ENCODE measurements around the gene NR2F1-AS1. TPM values are rescaled to one million over a fixed set of nuclear protein-coding genes. Genes with fewer than 3 reads are reported as not detected.

The NR2F1-AS1 gene
- total and polyA plus RNA-seq, 9 of the 15 experiments (the other 6 are each of a cell fraction or from before 2014, with no cell fraction given) = not detected

DNA sequence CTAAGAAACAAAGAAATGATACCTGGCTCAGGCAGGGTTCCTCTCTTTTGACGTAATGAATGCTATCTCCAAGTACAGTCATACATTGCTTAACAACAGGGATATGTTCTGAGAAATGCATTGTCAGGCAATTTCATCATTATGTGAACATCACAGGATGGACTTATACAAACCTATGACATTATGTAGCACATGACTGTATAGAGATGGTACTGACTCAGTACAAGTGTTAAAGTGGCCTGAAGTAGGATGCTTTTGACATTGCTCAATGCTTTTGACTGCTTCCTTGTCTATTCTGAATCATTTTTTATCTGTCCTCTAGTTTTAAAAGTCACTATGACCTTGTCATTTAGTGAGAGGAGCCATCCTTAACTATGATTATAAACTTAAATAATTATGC lies 147.6 kb downstream of the NR2F1-AS1 start:
- no peak for DNase-seq (ENCODE audit: extremely low read depth in 1 of 4, low spot score in 3 of 4)
- POLR2A ChIA-PET = no interaction called here
- no peaks in the 10 kb centered on the region for H3K4me1 ChIP-seq (replicated peaks in 1 of 2; ENCODE audit: control insufficient read depth in 2 of 2, insufficient read depth in 2 of 2, low read length in 2 of 2)
- no peaks in the 10 kb centered on the region for H3K9me3 ChIP-seq (replicated peaks; ENCODE audit: control insufficient read depth, insufficient read depth, low read depth, low read length)
- H4K20me1 ChIP-seq (replicated peaks; ENCODE audit: control insufficient read depth, insufficient read depth, low read length) = no peaks in the 10 kb centered on the region
- no peaks in the 10 kb centered on the region for H3K79me2 ChIP-seq (ENCODE audit: control insufficient read depth, insufficient read depth, low read length)
- H2AFZ ChIP-seq (ENCODE audit: low read depth, low read length) = no peak overlapping the region
- TF ChIP-seq, protein P1, sequence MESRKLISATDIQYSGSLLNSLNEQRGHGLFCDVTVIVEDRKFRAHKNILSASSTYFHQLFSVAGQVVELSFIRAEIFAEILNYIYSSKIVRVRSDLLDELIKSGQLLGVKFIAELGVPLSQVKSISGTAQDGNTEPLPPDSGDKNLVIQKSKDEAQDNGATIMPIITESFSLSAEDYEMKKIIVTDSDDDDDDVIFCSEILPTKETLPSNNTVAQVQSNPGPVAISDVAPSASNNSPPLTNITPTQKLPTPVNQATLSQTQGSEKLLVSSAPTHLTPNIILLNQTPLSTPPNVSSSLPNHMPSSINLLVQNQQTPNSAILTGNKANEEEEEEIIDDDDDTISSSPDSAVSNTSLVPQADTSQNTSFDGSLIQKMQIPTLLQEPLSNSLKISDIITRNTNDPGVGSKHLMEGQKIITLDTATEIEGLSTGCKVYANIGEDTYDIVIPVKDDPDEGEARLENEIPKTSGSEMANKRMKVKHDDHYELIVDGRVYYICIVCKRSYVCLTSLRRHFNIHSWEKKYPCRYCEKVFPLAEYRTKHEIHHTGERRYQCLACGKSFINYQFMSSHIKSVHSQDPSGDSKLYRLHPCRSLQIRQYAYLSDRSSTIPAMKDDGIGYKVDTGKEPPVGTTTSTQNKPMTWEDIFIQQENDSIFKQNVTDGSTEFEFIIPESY (CRISPR knock-in tag; IDR thresholded peaks at IDR 0.05) = no peak
- no peak for TF ChIP-seq KLF10 (CRISPR knock-in tag; IDR thresholded peaks at IDR 0.05)
- no peak for TF ChIP-seq LCOR (CRISPR knock-in tag; IDR thresholded peaks at IDR 0.05)
- TF ChIP-seq SOX6 (IDR thresholded peaks at IDR 0.05) = no peak
- TF ChIP-seq L3MBTL2 (IDR thresholded peaks at IDR 0.05) = no peak
- TF ChIP-seq RFX5 (IDR thresholded peaks at IDR 0.05; ENCODE audit: low read depth, low read length) = no peak
- no peak overlapping the region for H3K4me2 ChIP-seq (ENCODE audit: insufficient read depth, low read length)
- intact Hi-C loops (cut with micrococcal nuclease) = no loop called here
- H3K36me3 ChIP-seq (ENCODE audit: control insufficient read depth, insufficient read depth, low read length) = no peaks in the 10 kb centered on the region
- H3K27ac ChIP-seq (ENCODE audit: extremely low read depth, low read depth, low read length) = no peak overlapping the region
- no peak overlapping the region for H3K9ac ChIP-seq (ENCODE audit: insufficient read depth in 1 of 2, low read depth in 2 of 2, low read length in 2 of 2)
- H3K9me1 ChIP-seq (ENCODE audit: control insufficient read depth, insufficient read depth, low read length) = no peaks in the 10 kb centered on the region
- ATAC-seq = no peak
- no peak overlapping the region for H3K4me3 ChIP-seq
- FAIRE-seq = no peak
- in situ Hi-C loops (cut with MboI) = no loop called here
- 7% methylated on average over 1 of the region's 1 CpG for WGBS (ENCODE audit: insufficient coverage, low coverage, missing lambda C conversion rate)
- CTCF ChIA-PET (ENCODE audit: low intra/inter-chr PET ratio) = no interaction called here
- BruUV-seq (replicated peaks) = no TSS peak
- H3K27me3 ChIP-seq (ENCODE audit: control insufficient read depth in 2 of 2, insufficient read depth in 2 of 2, low read length in 2 of 2) = no peaks in the 10 kb centered on the region

All from K562 (cell line).